H9 (cell line): ENCODE results near the gene RNF220. TPM values are rescaled to one million over a fixed set of nuclear protein-coding genes. Genes with fewer than 3 reads are reported as not detected.

Experiments
- DNase-seq: peaks from one replicate; pipeline ENCODE4 v3.0.0-alpha.2; 2017
- H2AFZ ChIP-seq: one replicate; pipeline ENCODE4 v1.6.1; 2013; ENCODE audit warnings: mild to moderate bottlenecking, low read length, control low read depth, moderate library complexity
- H2AK5ac ChIP-seq: 2 replicates; pipeline ENCODE4 v1.6.1; 2013; ENCODE audit warnings: low read length, control low read depth, mixed read lengths; ENCODE audit not compliant: insufficient read length
- H2BK120ac ChIP-seq: one replicate; pipeline ENCODE4 v1.6.1; 2013; ENCODE audit warnings: low read depth, mild to moderate bottlenecking, low read length, control low read depth, inconsistent platforms; ENCODE audit not compliant: poor library complexity, severe bottlenecking
- H2BK12ac ChIP-seq: 2 replicates; pipeline ENCODE4 v1.6.1; 2013; ENCODE audit warnings: low read length, control low read depth, mixed read lengths, low read depth; ENCODE audit not compliant: insufficient read length
- H2BK15ac ChIP-seq: 2 replicates; pipeline ENCODE4 v1.6.1; 2013; ENCODE audit warnings: low read depth, low read length, control low read depth
- H2BK20ac ChIP-seq: one replicate; pipeline ENCODE4 v1.6.1; 2013; ENCODE audit warnings: low read depth, mild to moderate bottlenecking, low read length, control low read depth, inconsistent platforms; ENCODE audit not compliant: poor library complexity, severe bottlenecking
- H2BK5ac ChIP-seq: 2 replicates; pipeline ENCODE4 v1.6.1; 2013; ENCODE audit warnings: low read length, control low read depth, mixed read lengths; ENCODE audit not compliant: insufficient read length
- H3K14ac ChIP-seq: 2 replicates; pipeline ENCODE4 v1.6.1; 2013; ENCODE audit warnings: low read length, control low read depth; ENCODE audit not compliant: insufficient read depth
- H3K18ac ChIP-seq: 2 replicates; pipeline ENCODE4 v1.6.1; 2013; ENCODE audit warnings: low read depth, mild to moderate bottlenecking, mixed read lengths, low read length, control low read depth; ENCODE audit not compliant: insufficient read length
- H3K23ac ChIP-seq: 2 replicates; pipeline ENCODE4 v1.6.1; 2013; ENCODE audit warnings: low read length, control low read depth, mixed read lengths, low read depth; ENCODE audit not compliant: insufficient read length
- H3K23me2 ChIP-seq: 2 replicates; pipeline ENCODE4 v1.6.1; 2013; ENCODE audit warnings: low read depth, mild to moderate bottlenecking, mixed read lengths, low read length, control low read depth; ENCODE audit not compliant: insufficient read length, poor library complexity, severe bottlenecking
- H3K27ac ChIP-seq: 2 replicates; pipeline ENCODE4 v1.5.1; 2013; ENCODE audit warnings: low read length, control low read depth, mixed read lengths, low read depth; ENCODE audit not compliant: insufficient read length
- H3K27me3 ChIP-seq: 2 replicates; pipeline ENCODE4 v1.6.1; 2013; ENCODE audit warnings: low read length, control low read depth, inconsistent platforms; ENCODE audit not compliant: insufficient read depth
- H3K4ac ChIP-seq: 2 replicates; pipeline ENCODE4 v1.6.1; 2013; ENCODE audit warnings: low read depth, mild to moderate bottlenecking, control low read depth, inconsistent platforms, low read length, moderate library complexity
- H3K4me1 ChIP-seq: 2 replicates; pipeline ENCODE4 v1.6.1; 2013; ENCODE audit warnings: low read length, control low read depth, inconsistent platforms; ENCODE audit not compliant: insufficient read depth
- H3K4me2 ChIP-seq: 2 replicates; pipeline ENCODE4 v1.6.1; 2013; ENCODE audit warnings: low read length, control low read depth, mixed read lengths; ENCODE audit not compliant: insufficient read length, insufficient read depth
- H3K56ac ChIP-seq: 2 replicates; pipeline ENCODE4 v1.6.1; 2013; ENCODE audit warnings: low read depth, mild to moderate bottlenecking, mixed read lengths, low read length, control low read depth; ENCODE audit not compliant: insufficient read length
- H3K79me1 ChIP-seq: 2 replicates; pipeline ENCODE4 v1.6.1; 2013; ENCODE audit warnings: low read depth, mild to moderate bottlenecking, moderate library complexity, low read length, control low read depth, inconsistent platforms; ENCODE audit not compliant: insufficient read depth, poor library complexity, severe bottlenecking
- H3K79me2 ChIP-seq: 2 replicates; pipeline ENCODE4 v1.6.1; 2013; ENCODE audit warnings: low read length, control low read depth, inconsistent platforms; ENCODE audit not compliant: insufficient read depth
- H3K9ac ChIP-seq: 2 replicates; pipeline ENCODE4 v1.6.1; 2013; ENCODE audit warnings: low read length, control low read depth, mixed read lengths; ENCODE audit not compliant: insufficient read length; ENCODE audit errors: extremely low read depth
- H3K9me3 ChIP-seq: one replicate; pipeline ENCODE4 v1.6.1; 2013; ENCODE audit warnings: low read depth, low read length, inconsistent platforms; ENCODE audit not compliant: control insufficient read depth
- H3T11ph ChIP-seq: one replicate; pipeline ENCODE4 v1.6.1; 2013; ENCODE audit warnings: mild to moderate bottlenecking, low read length, control low read depth, inconsistent platforms
- H4K20me1 ChIP-seq: one replicate; pipeline ENCODE4 v1.6.1; 2013; ENCODE audit not compliant: control insufficient read depth, insufficient read length, insufficient read depth
- H4K5ac ChIP-seq: 2 replicates; pipeline ENCODE4 v1.6.1; 2013; ENCODE audit warnings: low read depth, mild to moderate bottlenecking, mixed read lengths, low read length, control low read depth; ENCODE audit not compliant: insufficient read length
- H4K8ac ChIP-seq: replicated peaks from 2 replicates; pipeline ENCODE4 v1.6.1; 2013; ENCODE audit warnings: low read length, control low read depth, mixed read lengths, low read depth; ENCODE audit not compliant: insufficient read length
- H4K91ac ChIP-seq: 2 replicates; pipeline ENCODE4 v1.6.1; 2013; ENCODE audit warnings: low read depth, mild to moderate bottlenecking, moderate library complexity, mixed read lengths, low read length, control low read depth; ENCODE audit not compliant: insufficient read length
- H3K27ac Mint-ChIP-seq, 3 experiments: 2 replicates in 2 of 3; 3 replicates in 1 of 3; pipeline ENCODE4 v1.8.0; 2020 to 2021; ENCODE audit warnings: mixed read lengths in 3 of 3, mild to moderate bottlenecking in 1 of 3, moderate library complexity in 1 of 3
- H3K27me3 Mint-ChIP-seq: 2 replicates; pipeline ENCODE4 v1.8.0; 2021; ENCODE audit warnings: low read depth, mild to moderate bottlenecking, moderate library complexity, mixed read lengths
- H3K36me3 Mint-ChIP-seq, 3 experiments: 2 replicates in 2 of 3; 3 replicates in 1 of 3; pipeline ENCODE4 v1.8.0; 2020 to 2021; ENCODE audit warnings: low read depth in 3 of 3, mixed read lengths in 3 of 3; ENCODE audit not compliant: insufficient read depth in 1 of 3
- H3K4me1 Mint-ChIP-seq, 2 experiments: 2 replicates each; pipeline ENCODE4 v1.8.0; 2020; ENCODE audit warnings: mixed read lengths in 2 of 2
- H3K4me3 Mint-ChIP-seq, 2 experiments: 2 replicates in 1 of 2; 3 replicates in 1 of 2; pipeline ENCODE4 v1.8.0; 2020 to 2021; ENCODE audit warnings: mild to moderate bottlenecking in 2 of 2, mixed read lengths in 2 of 2, moderate library complexity in 1 of 2
- H3K9me3 Mint-ChIP-seq, 2 experiments: 2 replicates in 1 of 2; 3 replicates in 1 of 2; pipeline ENCODE4 v1.8.0; 2020; ENCODE audit warnings: mild to moderate bottlenecking in 2 of 2, mixed read lengths in 2 of 2, moderate library complexity in 1 of 2
- WGBS: extraction: QIAGEN DNeasy Blood & Tissue Kit; methylation state at CpG from one replicate; pipeline ENCODE4 v1.1.7; 2013; ENCODE audit warnings: missing lambda C conversion rate, low lambda C conversion rate, mixed read lengths; ENCODE audit not compliant: insufficient read length; ENCODE audit errors: extremely low coverage; 5-methylcytosine and 5-hydroxymethylcytosine counted together
- total RNA-seq: library from RNA; stranded (reverse); gene quantifications from 2 replicates; pipeline ENCODE4 v1.2.1, GENCODE V29; 2021
- TF ChIP-seq, protein P1 (sequence below): fragments of 200-600 bp; sonication (generic); conservative IDR thresholded peaks from 3 replicates; pipeline ENCODE4 v1.8.0; 2021; ENCODE audit warnings: antibody characterized with exemption, mild to moderate bottlenecking

The RNF220 gene
- total RNA-seq, 1 experiment from 2014 or later: 109 TPM

DNA sequence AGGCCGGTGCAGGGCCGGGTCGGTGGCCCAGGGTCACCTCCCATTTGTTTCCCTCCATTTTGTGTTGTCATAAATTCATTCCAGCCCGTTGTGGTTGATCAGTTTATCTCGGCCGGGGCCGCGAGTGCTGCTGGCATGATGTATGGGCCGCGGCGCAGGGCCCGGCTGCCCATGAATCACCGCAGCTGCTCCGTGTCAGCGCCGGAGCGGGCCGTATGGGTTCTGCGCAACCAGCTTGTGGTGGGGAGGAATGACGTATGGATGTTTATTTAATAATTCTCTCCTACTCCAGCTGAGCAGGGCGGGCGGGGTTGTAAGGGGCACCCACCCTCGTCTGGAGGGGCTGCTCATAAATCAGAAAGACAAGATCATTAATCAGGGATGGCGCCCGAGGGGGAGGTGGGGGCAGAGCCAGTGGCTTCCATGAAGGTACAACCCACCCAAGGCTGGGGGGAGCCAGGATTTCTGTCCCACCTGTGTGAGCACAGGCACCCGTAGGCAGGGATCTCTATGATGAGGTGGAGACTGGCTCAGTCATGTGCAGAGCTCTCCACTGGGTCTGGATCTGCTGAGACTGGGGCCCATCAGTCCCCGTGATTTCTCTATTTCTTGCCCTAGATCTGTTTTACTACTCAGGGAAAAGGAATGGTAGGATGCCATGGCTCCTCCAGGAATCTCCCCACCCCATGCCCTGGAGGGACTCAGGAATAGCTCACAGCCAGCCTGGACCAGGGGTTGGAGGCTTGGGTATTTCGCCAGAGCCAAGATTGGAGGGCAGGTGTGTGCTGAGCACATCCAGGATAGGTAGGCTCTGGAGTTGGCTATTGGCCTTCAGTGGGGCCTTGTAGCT lies 241.4 kb downstream of the RNF220 start:
- Histone ChIP-seq H4K20me1 (no peaks in the 10 kb centered on the region), H3K9ac (no peak overlapping the region), H3K79me2 (no peaks in the 10 kb centered on the region), H4K8ac (no peak overlapping the region), H2BK15ac (no peak overlapping the region), H3K79me1 (no peaks in the 10 kb centered on the region), H4K5ac (no peak overlapping the region), H2BK5ac (no peak overlapping the region), H2BK120ac (no peak overlapping the region), H4K91ac (no peak overlapping the region), H2AK5ac (no peak overlapping the region), H2BK20ac (no peak overlapping the region), H3K27me3 (no peaks in the 10 kb centered on the region), H3K14ac (no peak overlapping the region), H3T11ph (no peak overlapping the region), H2BK12ac (no peak overlapping the region), H3K9me3 (no peaks in the 10 kb centered on the region), H3K4ac (no peak overlapping the region), H3K56ac (no peak overlapping the region), H3K27ac (no peak overlapping the region), H3K4me1 (no peaks in the 10 kb centered on the region), H3K4me2 (no peak overlapping the region), H2AFZ (no peak overlapping the region), H3K23me2 (no peaks in the 10 kb centered on the region), H3K23ac (no peak overlapping the region), H3K18ac (no peak overlapping the region)
- peaks cover 8 to 25% of the 10 kb centered on the region in 2 experiments; a peak in 2 of 4 replicates for H3K4me1 Mint-ChIP-seq
- no peak overlapping the region for H3K27ac Mint-ChIP-seq
- no peak for DNase-seq
- no CpG with 5 or more reads among the region's 28 CpGs for WGBS
- no peak overlapping the region for H3K4me3 Mint-ChIP-seq
- H3K36me3 Mint-ChIP-seq: peaks cover 23 to 88% (median 79%) of the 10 kb centered on the region in 3 experiments
- no peaks in the 10 kb centered on the region for H3K27me3 Mint-ChIP-seq
- TF ChIP-seq, protein P1, sequence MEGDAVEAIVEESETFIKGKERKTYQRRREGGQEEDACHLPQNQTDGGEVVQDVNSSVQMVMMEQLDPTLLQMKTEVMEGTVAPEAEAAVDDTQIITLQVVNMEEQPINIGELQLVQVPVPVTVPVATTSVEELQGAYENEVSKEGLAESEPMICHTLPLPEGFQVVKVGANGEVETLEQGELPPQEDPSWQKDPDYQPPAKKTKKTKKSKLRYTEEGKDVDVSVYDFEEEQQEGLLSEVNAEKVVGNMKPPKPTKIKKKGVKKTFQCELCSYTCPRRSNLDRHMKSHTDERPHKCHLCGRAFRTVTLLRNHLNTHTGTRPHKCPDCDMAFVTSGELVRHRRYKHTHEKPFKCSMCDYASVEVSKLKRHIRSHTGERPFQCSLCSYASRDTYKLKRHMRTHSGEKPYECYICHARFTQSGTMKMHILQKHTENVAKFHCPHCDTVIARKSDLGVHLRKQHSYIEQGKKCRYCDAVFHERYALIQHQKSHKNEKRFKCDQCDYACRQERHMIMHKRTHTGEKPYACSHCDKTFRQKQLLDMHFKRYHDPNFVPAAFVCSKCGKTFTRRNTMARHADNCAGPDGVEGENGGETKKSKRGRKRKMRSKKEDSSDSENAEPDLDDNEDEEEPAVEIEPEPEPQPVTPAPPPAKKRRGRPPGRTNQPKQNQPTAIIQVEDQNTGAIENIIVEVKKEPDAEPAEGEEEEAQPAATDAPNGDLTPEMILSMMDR: no peak
- no peaks in the 10 kb centered on the region for H3K9me3 Mint-ChIP-seq
